SHP77 treated with DMSO at 0.1 percent for 48 hours (cell line): ENCODE results near the gene ZKSCAN1.
"Not testable (repeated sequence)": the region's sequence is repeated elsewhere in the genome, so short reads cannot be mapped to it uniquely, and the experiment has no call there.

ENCODE experiments used
- DNase-seq: peaks from one replicate; lab custom pipeline; 2025; lab: John Stamatoyannopoulos, UW

ZKSCAN1 gene

GRCh38 chr7:100015232-100016214, at the start of gene ZKSCAN1:
Gene ZKSCAN1 (plus strand): TSS chr7:100015596. CDS start chr7:100023507, 7,911 bp downstream.
- DNase-seq: peak; percentile 86

DNA sequence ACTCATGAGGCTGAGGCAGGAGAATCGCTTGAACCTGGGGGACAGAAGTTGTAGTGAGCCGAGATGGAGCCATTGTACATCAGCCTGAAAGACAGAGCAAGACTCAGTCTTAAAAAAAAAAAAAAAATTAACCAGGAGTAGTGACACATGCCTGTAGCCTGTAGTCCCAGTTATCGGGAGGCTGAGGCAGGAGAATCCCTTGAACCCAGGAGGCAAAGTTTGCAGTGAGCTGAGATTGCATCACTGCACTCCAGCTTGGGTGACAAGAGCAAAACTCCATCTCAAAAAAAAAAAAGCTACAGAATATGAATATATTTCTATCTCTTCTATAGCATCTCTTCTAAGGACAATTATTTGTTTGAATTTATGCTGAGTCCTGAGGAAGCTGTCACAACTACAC, 46.1 kb upstream of the ZKSCAN1 start:
- no peak for DNase-seq

- DNase-seq: not testable (repeated sequence)
These were observed 45.6 kb upstream of the ZKSCAN1 start for GRCh38 chr7:99969813-99970212.

GRCh38 chr7:99971242-99971641, 44.2 kb upstream of the ZKSCAN1 start:
- DNase-seq: no peak

DNA sequence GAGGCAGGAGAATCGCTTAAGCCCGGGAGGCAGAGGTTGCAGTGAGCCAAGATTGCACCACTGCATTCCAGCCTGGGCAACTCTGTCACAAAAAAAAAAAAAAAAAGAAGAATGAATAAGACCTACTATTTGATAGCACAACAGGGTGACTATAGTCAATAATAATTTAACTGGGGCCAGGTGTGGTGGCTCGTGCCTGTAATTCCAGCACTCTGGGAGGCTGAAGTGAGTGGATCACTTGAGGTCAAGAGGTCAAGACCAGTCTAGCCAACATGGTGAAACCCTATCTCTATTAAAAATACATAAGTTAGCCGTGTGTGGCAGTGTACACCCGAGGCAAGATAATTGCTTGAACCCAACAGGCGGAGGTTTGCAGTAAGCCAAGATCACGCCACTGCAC, 41.6 kb upstream of the ZKSCAN1 start:
- not testable (repeated sequence) for DNase-seq

DNA sequence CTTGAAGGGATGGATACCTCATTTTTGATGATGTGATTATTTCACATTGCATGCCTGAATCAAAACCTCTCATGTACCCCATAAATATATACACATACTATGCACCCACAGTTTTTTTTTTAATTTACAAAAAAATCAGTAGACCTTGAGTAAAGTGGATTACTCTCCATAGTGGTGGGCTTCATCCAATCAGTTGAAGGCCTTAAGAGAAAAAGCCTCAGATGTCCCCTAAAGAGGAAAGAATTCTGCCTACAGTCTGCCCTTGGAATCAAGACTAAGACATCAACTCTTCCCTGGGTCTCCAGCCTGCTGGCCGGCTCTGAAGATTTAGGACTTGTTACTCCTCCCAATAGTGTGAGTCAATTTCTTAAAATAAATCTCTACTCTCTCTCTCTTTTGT, 40.7 kb upstream of the ZKSCAN1 start:
- DNase-seq: no peak

GRCh38 chr7:99975782-99976521, 39.4 kb upstream of the ZKSCAN1 start, which contains the start of gene AZGP1:
Gene AZGP1 (minus strand): TSS chr7:99976031. CDS start chr7:99976020, 11 bp downstream.
- no peak for DNase-seq

DNA sequence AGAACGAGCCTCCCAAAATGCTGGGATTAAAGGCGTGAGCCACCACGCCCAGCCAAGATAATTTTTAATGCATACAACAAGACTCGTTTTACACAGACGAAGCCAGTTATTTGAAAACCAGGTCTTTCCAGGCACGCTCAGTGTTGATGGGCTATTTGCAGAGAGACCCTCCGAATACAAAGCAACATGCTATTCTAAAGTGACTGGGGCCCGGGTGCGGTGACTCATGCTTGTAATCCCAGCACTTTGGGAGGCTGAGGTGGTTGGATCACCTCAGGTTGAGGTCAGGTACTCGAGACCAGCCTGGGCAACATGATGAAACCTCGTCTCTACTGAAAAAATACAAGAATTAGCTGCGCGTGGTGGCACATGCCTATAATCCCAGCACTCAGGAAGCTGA, 38.8 kb upstream of the ZKSCAN1 start:
- no peak for DNase-seq

GRCh38 chr7:99979814-99980225, 35.6 kb upstream of the ZKSCAN1 start:
- DNase-seq: peak; percentile 28

DNA sequence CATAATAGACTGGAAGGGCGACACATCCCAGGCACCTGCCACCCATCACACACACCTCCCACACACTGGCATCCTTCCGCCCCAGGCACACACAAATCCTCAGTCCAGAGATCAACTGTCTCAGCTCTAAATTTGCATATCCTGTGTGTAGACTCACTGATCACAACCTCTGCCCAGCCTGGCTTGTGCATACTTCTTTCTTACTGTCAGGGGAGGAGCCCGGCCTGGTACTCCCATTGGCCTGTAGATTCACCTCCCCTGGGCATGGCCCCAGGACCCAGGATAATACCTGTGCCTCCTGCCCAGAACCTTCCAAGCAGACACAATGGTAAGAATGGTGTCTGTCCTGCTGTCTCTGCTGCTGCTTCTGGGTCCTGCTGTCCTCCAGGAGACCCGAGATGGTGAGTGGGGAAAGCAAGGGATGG, 34.9 kb upstream of the ZKSCAN1 start:
- not testable (repeated sequence) for DNase-seq

DNA sequence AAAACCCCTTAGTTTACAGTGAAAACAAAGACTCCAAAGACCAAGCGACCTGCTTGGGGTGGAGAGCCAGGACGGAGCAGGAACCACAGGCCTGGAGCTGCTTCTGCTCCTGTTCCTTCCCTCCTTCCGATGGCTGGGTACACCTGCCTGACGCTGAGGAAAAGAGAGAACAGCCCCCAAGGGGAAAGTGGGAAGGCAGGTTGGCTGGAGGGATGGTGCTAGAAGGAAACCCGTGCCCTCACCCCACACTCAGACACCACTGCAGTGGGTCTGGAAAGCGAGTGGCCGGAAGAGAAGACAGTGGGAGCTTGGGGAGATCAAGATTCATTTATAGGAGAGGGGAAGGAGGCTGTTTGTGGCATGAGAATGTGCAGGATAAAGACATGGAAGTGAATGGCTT, 34.3 kb upstream of the ZKSCAN1 start:
- not testable (repeated sequence) for DNase-seq

GRCh38 chr7:99984593-99984992, 30.8 kb upstream of the ZKSCAN1 start:
- no peak for DNase-seq

DNA sequence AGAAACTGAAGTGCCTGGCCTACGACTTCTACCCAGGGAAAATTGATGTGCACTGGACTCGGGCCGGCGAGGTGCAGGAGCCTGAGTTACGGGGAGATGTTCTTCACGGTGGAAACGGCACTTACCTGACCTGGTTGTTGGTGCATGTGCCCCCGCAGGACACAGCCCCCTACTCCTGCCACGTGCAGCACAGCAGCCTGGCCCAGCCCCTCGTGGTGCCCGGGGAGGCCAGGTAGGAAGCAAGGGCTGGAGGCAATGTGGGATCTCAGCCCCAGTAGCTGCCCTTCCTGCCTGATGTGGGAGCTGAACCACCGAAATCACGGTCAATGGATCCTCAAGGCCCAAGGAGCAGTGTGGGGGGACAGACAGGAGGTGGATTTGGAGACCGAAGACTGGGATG, 28.1 kb upstream of the ZKSCAN1 start:
- DNase-seq: not testable (repeated sequence)

DNA sequence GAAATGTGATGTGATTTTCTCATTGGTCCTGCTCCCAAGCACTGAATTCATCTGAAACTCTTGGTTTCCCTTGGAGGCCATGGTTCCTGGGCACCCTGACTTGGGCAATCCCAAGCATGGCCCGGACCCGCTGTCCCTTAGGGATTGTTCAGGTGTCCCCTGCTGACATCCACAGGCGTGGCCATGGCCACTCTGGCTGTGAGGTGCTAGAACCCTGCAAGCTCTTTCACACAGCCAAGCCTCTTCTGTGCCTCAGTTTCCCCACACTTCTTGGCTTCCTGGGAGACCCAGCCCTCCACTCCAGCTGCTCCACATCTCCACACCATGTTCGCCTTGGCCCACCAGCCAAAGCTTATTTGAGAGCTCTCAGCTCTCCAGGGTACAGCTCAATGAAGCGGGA, 27.6 kb upstream of the ZKSCAN1 start:
- no peak for DNase-seq

GRCh38 chr7:99990460-99990852, 24.9 kb upstream of the ZKSCAN1 start:
- DNase-seq: no peak

GRCh38 chr7:99991543-99991942, 23.9 kb upstream of the ZKSCAN1 start:
- not testable (repeated sequence) for DNase-seq

- DNase-seq: no peak
These were observed 22.9 kb upstream of the ZKSCAN1 start for GRCh38 chr7:99992330-99993038.

GRCh38 chr7:99994819-99995218, 20.6 kb upstream of the ZKSCAN1 start:
- DNase-seq: no peak

DNA sequence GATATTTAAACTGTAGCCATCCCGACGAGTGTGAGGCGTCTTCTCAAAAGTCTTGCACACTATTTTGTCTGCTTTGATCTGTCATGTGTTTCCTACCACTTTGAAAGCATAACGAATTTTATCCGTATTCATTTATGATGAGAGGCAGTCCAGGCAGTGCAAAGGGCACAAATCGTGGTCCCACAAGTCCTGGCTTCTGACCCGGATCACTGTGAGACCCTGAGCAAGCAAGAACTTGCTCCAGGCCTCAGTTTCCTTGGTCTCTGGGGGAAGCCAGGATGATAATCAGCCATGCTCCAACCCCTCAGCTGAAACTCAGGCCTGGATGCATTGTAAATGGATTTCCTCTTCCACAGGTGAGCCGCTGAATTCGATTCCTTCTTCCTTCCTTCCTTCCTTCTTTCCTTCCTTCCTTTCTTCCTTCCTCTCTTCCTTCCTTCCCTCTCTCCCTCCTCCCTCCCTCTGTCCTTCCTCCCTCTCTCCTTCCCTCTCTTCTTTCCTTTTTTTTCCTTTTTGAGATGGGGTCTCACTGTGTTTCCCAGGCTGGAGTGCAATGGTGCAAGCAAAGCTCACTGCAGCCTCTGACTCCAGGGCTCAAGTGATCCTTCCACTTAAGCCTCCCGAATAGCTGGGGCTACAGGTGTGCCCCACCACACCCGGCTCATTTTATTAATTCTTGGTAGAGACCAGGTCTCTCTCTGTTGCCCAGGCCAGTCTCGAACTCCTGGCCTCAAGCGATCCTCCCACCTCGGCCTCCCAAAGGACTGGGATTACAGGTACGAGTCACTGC, 18.4 kb upstream of the ZKSCAN1 start:
- DNase-seq: no peak

DNA sequence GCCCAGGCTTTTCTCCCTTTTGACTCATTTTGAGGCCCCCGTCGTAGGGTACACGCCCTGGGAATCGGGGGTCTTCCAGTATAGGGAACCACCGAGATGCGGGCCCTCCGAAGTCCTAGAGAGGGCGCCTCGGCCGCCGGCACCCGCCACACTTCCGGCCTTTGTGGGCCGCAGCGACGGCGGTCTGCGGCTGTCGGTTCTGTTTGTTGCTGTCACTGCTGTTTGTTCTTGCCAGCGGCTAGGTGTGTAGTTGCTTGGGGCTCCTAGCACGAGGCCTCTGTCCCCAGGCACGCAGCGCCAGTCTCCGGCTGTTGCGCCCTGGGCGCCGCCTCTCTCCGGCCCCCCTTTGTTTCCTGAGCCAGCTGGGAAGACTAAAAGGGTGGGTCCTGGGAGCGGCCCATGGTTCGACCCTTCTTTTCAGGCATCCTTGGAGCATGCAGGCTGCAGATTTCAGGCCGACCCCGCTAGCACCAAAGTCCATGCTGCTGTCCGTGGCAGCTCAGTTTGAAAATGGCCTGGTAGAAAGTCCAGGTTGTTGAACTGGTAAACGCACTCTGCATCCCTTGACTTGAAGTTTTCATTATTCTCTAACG, 17.8 kb upstream of the ZKSCAN1 start:
- DNase-seq: no peak

DNA sequence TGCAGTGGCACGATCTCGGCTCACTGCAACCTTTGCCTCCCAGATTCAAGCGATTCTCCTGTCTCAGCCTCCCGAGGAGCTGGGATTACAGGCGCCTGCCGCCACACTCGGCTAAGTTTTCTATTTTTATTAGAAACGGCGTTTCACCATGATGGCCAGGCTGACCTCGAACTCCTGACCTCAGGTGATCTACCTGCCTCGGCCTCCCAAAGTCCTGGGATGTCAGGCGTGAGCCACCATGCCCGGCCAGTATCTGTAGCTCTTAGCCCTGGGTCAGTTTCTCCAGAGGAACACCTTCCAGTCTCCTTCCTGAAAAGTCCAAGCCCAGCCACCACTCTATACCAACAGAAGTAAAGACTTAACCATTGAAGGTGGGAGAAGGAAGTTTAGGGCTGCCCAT, 15.2 kb upstream of the ZKSCAN1 start:
- no peak for DNase-seq
